ENCODE data around the gene LZTS2. TPM values are rescaled to one million over a fixed set of nuclear protein-coding genes. Genes with fewer than 3 reads are reported as not detected.

The LZTS2 gene
- total and polyA plus RNA-seq, 2 of the 4 experiments (the other 2 are of a cell fraction), result 19.2 to 101 TPM

GRCh38 chr10:101044117-101044516, 44.5 kb downstream of the LZTS2 start:
- peaks cover 0 to 8% of the 10 kb centered on the region in 2 experiments; a peak in 1 of 4 replicates for H3K79me1 ChIP-seq (ENCODE audit: low read depth in 1 of 2, low read length in 2 of 2)
- peaks cover 8% of the 10 kb centered on the region for H3K36me3 ChIP-seq (ENCODE audit: control insufficient read depth, insufficient read depth, low read length)
- H4K20me1 ChIP-seq (ENCODE audit: insufficient read depth, low read length), result no peaks in the 10 kb centered on the region
- H2AK9ac ChIP-seq (replicated peaks; ENCODE audit: low read depth, low read length, poor library complexity), result no peak overlapping the region
- CTCF ChIA-PET, result interaction anchor here (1.2 to 1.8 kb wide), 2 partner anchors 16 to 98 kb away, joined by 3 to 6 read pairs; no protein-coding TSS in a partner anchor
- POLR2A ChIA-PET (ENCODE audit: unreplicated experiment), result no interaction called here
- H2BK15ac ChIP-seq (ENCODE audit: low read depth, low read length), result no peak overlapping the region
- no peak overlapping the region for H3K9ac ChIP-seq (ENCODE audit: low read depth, low read length)
- no peak overlapping the region for H3K4me2 ChIP-seq (ENCODE audit: low read depth, low read length)
- H2AK5ac ChIP-seq (ENCODE audit: low read depth, low read length), result no peak overlapping the region
- no peak for TF ChIP-seq RFX5 (IDR thresholded peaks at IDR 0.05; ENCODE audit: low read depth, low read length)
- TF ChIP-seq, protein P1, sequence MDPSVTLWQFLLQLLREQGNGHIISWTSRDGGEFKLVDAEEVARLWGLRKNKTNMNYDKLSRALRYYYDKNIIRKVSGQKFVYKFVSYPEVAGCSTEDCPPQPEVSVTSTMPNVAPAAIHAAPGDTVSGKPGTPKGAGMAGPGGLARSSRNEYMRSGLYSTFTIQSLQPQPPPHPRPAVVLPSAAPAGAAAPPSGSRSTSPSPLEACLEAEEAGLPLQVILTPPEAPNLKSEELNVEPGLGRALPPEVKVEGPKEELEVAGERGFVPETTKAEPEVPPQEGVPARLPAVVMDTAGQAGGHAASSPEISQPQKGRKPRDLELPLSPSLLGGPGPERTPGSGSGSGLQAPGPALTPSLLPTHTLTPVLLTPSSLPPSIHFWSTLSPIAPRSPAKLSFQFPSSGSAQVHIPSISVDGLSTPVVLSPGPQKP (IDR thresholded peaks at IDR 0.05; ENCODE audit: borderline replicate concordance, low read depth, low read length), result no peak
- TF ChIP-seq, protein P2, sequence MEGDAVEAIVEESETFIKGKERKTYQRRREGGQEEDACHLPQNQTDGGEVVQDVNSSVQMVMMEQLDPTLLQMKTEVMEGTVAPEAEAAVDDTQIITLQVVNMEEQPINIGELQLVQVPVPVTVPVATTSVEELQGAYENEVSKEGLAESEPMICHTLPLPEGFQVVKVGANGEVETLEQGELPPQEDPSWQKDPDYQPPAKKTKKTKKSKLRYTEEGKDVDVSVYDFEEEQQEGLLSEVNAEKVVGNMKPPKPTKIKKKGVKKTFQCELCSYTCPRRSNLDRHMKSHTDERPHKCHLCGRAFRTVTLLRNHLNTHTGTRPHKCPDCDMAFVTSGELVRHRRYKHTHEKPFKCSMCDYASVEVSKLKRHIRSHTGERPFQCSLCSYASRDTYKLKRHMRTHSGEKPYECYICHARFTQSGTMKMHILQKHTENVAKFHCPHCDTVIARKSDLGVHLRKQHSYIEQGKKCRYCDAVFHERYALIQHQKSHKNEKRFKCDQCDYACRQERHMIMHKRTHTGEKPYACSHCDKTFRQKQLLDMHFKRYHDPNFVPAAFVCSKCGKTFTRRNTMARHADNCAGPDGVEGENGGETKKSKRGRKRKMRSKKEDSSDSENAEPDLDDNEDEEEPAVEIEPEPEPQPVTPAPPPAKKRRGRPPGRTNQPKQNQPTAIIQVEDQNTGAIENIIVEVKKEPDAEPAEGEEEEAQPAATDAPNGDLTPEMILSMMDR (conservative IDR thresholded peaks at IDR 0.05; ENCODE audit: low read depth, low read length), result no peak
- no peak for TF ChIP-seq RAD21 (IDR thresholded peaks at IDR 0.05; ENCODE audit: low read length)
- H4K91ac ChIP-seq (ENCODE audit: insufficient read depth, low read depth, low read length), result no peak overlapping the region
- peaks cover 11% of the 10 kb centered on the region for H3K4me1 ChIP-seq (ENCODE audit: control insufficient read depth, insufficient read depth, low read length)
- no peak overlapping the region for H3K4me3 ChIP-seq (ENCODE audit: insufficient read depth, low read depth, low read length)
- no peak overlapping the region for H3K23ac ChIP-seq (ENCODE audit: low read depth, low read length)
- H3K27me3 ChIP-seq (ENCODE audit: control insufficient read depth, insufficient read depth, low read length), result peaks cover 10% of the 10 kb centered on the region
- no CpG with 5 or more reads among the region's 2 CpGs for WGBS, 2 experiments (ENCODE audit: extremely low coverage in 2 of 2, insufficient read length in 1 of 2)
- no TSS peak for BruUV-seq (replicated peaks)
- H3K14ac ChIP-seq (replicated peaks; ENCODE audit: low read depth, low read length), result no peak overlapping the region
- no peaks in the 10 kb centered on the region for H3K9me3 ChIP-seq (ENCODE audit: control insufficient read depth, insufficient read depth, low read length)
- no peak overlapping the region for H4K8ac ChIP-seq (ENCODE audit: low read depth in 2 of 2, low read length in 2 of 2)
- no peak overlapping the region for H3K4ac ChIP-seq (ENCODE audit: low read depth, low read length)
- H3K18ac ChIP-seq (ENCODE audit: low read depth, low read length), result no peak overlapping the region
- in situ Hi-C loops (cut with MboI; ENCODE audit: low sequenced_read_pairs) (no loop called here), intact Hi-C loops (cut with micrococcal nuclease) (no loop called here), dilution Hi-C loops (cut with HindIII; ENCODE audit: low sequenced_read_pairs, unreplicated experiment) (no loop called here)
- no peak overlapping the region for H3K27ac ChIP-seq (ENCODE audit: insufficient read depth, low read length)
- no peak overlapping the region; the same call in 1 of the 2 replicates for H4K5ac ChIP-seq (ENCODE audit: low read depth, low read length)
- H2BK120ac ChIP-seq (ENCODE audit: low read depth, low read length), result no peak overlapping the region
- peaks cover 8% of the 10 kb centered on the region; the same call in 1 of the 2 replicates for H3K9me1 ChIP-seq (ENCODE audit: insufficient read depth, low read length)
- DNase-seq (no peak), ATAC-seq (ENCODE audit: low read depth) (no peak)
- no peak overlapping the region for H2AFZ ChIP-seq (replicated peaks; ENCODE audit: low read length, poor library complexity)
- H2BK5ac ChIP-seq (ENCODE audit: low read depth, low read length, poor library complexity, severe bottlenecking), result no peak overlapping the region
- H3K56ac ChIP-seq (ENCODE audit: extremely low read depth, insufficient read depth, low read length), result no peak overlapping the region
- no peak overlapping the region for H2BK20ac ChIP-seq (ENCODE audit: low read depth, low read length)

Data from IMR-90 (cell line).